ENCODE results near the gene PIK3R6.
"Not testable (repeated sequence)": the region's sequence is repeated elsewhere in the genome, so short reads cannot be mapped to it uniquely, and the experiment has no call there.

PIK3R6 gene

DNA sequence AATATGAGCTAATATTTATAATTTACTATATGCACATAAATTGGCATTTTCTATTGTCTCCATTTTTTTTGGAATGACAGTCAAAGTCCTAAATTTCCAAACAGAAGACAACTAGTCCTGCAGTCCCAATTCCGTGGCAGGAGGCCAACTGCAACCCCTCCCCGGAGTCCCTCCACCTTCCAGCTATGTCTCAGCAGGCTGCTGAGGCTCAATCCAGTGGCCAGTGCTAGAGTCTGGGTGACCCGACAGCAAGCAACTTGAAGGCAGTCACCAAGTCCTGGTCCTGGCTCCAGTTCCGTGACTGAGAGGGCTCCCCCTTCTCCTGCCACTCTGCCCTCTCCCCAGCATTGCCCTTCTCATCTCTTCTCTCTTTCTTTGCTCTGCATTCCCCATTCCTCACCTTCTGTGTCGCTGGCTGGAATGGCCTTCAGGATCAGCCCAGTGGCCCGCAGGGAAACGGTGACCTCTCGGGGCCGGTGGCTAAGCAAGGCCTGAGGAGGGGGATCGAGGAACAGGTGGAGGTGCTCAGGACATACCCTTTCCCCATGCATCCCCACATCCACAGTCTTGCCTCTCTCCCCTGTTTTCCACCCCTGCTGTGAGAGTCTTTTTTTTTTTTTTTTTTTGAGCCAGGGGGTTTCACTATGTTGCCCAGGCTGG, 45.9 kb downstream of the PIK3R6 start:
- DNase-seq: no peak

DNA sequence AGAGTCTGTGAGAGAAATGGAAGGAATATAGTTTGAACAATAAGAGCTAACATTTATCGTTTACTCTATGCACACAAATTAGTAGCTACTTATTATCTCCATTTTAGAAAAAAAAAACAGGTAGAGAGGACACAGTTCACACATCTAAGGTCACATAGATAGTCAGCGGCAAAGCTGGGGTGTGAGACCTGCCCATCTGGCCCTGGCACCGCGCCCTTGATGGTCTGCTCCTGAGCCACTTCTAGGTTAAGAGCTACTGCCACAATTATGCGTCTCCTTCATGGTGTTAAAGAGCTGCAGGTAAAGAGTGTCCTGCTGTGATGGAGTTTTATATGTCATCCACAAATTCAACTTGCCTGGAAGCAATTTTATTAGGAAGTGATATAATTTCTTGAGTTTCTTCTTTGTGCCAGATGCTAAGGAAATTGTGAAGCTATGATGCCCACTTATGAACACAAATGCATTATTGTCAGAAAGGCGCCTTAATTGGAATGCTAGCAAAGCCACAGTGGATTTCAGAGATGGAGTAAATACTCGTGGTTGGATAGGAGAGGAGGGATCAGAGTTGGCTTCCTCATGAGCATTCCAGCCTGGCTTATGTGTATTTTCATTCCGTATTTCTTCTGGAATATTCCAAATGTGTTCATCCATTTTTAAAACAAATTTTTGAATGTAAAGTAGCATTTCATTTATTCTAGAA, 47.0 kb downstream of the PIK3R6 start:
- DNase-seq: no peak

DNA sequence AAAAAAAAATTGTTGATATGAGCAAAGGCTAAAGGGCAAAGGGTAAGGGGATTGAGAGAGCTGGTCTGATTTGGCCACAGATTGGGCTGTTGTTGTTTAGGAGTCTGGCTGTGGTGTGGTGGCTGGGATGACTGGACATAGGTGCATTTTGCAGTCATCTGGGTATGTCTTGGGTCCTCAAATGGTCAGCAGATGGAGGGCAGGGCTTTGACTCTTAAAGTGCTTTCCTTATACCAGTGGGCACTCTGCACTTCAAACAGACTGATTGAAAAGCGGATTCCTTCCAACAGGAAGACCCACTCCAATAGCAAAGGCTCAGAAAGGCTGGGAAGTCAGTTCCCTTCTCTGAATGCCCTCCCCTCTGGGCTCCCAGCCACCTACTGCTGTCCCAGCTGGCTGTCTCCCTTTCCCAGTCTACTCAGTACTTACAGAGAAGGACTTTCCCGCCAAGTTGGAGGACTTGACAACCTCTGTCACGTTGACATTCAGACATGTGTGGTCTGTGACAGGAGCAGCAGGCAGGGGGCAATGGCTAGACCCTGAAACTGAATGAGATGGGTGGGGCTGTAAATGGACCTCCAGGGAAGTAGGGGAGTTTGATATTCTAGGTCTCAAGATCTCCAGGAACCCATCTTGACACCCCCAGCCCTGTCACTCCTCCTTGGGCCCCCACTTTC, 48.7 kb downstream of the PIK3R6 start:
- DNase-seq: no peak

DNA sequence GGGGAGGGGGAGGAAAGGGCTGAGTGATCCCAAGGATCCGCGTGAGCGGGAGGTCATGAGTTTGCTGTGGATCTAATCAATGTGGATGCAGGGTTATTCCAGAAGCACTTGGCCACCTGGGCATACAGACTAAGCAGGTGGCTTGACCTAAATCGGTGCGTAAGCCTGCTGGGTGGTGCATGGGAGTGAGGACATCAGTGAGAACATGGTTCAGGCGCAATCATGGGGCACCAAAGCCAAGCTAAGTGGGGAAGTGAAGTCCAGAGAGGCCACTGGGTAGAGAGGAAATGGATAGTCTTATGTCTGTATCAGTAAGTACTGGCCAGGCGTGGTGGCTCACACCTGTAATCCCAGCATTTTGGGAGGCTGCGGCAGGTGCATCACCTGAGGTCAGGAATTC, 49.4 kb downstream of the PIK3R6 start:
- no peak for DNase-seq

DNA sequence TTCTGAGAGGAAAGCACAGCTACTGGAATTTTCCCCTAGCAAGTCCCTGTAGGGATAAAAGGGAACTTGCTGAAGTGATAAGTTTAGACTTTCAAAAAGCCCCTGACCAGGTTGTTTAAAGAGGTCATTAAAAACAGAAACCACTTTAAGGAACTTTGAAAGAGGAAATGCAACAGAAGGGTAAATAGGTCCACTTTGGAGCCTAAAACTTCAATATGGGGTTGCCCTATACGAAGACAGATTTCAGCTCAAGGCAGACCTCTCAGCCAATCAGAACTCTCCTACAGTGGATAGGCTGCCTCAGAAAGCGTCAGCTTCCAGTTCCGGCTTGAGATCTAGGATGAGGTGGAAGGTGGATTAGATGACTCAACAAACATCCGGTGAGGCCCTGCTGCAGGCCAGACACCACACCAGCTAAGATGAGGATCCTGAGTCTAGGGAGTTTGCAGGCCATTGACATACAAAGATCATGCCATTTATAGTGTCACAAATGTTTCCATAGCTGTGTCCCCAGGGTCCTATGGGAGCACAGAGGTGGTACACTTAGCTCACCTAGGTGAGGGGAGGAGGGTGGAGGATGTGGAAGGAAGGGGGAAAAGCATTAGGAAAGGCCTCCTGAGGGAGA, 60.4 kb downstream of the PIK3R6 start:
- DNase-seq: peak; percentile 74 to 88

DNA sequence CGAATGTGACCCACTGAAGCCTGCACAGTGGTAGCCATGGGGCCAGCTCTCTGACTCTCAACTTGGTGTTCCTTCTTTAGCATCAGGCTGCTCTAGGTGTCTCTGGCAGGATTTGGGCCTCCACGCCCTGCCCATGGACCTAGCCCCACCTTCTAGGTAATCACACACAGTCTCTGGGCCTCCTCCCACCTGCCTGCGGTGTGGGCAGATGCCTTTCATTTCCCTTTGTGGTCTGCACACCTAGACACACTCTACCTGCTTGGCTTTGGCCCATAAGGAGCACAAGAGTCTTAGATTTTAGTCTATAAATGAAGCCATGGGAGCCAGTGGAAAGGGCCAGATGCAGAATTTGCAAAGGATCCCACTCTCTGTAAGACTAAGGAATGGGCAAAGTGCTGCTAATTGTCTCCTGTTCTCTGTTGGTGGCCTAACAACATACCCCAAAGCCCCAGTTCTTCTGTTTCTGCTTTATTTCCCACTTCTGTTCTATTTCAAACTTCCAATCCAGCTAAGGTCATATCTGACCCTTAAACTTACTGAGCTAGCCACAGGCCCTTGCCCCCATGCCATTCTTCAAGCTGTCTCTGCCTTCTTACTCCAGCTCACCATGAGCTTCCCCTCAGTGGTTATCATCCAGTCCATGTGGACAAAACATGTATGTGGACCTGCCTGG, 61.1 kb downstream of the PIK3R6 start:
- no peak for DNase-seq

DNA sequence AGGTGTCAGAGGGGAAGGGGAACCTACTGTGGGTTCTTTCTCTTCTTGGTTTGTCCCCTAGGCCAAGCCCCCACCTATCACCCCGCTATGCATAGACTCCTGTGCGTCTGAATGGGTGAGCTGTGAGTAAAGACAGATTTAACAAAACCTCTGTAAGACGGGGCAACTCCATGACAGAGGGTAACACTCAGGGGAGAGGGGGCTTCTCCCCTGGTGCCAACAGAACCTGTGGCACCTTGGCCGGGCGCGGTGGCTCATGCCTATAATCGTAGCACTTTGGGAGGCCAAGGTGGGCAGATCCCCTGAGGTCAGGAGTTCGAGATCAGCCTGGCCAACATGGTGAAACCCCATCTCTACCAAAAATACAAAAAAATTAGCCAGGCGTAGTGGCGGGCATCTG, 62.1 kb downstream of the PIK3R6 start:
- not testable (repeated sequence) for DNase-seq

DNA sequence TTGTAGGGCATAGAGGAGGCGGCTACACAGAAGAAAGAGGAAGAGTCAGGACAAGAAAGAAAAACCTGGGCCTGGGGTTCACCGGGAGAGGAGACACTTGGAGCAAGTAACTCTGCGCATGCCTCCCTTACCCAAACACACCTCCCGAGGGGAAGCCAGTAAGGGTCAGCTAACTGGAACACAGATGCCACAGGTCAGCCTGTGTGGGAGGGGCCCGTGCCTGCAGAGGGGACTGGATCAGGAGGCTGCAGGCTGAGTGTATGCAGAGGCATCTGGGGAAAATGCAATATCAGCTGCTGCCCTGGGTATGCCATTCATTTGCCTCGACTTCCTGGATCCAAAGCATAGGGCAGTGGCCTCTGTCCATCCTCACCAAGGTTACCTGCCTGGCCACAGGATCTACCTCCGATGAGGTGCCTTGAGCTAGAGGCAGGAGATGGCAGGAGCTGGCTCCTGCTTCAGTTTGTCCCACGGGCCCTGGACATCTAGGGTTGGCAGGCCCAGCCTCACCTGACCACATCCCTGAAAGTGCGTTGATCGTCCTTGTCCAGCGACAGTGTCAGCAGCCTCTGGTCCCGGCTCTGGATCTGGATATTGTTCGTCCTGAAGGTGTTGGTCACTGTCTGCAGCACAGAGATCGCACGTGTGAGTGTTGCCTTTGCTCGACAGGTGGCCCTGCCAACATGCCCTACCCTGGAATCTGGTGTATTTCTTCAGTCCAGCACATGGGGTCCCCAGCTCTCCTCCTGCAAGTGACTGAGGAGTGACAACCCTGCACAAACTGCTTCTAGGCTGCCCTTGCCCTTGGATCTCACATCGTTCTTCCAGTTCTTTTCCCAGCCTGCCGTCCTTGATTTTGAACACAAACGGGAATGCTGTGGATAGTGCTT, 63.7 kb downstream of the PIK3R6 start:
- no peak for DNase-seq

DNA sequence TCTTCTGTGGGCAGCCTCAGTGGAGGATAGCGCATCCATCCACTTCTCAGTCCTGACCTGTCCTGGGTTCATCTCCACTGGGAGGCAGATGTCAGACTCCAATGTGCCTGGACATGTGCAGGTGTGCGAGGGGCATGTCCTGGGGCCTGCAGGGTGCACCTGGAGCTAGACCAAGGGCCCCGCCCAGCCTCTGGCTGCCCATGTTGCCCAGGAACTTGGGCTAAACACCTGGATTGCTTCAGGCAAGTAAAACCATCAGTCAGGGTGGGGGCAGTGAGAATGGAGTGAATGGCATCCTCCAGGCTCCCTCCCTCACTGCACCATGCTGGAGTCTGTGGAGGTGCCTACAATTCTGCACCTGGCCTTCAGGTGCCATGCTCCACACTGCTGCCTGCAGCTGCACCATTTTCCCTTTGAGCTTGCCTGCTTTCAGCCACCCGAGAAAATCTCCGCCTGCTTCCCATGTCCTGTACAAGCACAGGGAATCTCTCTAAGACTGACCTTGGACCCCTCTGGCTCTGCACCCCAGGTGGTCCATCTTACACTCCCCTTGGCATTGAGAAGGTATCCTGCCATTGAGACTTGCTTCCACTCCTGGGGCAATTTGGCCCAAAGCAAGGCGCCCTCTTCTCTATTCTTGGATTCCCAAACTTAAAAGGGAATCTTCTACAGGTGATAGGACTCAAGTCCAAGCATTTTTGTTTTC, 66.2 kb downstream of the PIK3R6 start:
- DNase-seq: no peak

DNA sequence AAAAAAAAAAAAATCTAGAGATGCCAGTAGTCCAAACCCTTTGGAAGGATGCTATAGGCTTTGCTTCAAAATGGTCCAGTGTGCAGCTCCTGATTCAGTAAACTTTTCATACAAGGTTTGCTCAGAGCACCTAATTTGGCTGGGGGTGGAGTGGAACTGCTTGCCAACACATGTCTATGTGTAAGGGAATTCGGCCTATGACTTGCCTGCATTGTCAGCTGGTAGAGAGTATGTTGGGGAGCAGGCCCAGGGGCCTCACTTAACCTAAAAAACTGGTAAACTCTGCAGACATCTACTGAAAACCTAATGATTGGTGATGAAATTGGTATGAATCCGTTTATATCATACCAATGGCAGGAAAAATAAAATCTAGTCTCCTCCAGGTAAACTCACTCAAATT, 66.8 kb downstream of the PIK3R6 start:
- no peak for DNase-seq

DNA sequence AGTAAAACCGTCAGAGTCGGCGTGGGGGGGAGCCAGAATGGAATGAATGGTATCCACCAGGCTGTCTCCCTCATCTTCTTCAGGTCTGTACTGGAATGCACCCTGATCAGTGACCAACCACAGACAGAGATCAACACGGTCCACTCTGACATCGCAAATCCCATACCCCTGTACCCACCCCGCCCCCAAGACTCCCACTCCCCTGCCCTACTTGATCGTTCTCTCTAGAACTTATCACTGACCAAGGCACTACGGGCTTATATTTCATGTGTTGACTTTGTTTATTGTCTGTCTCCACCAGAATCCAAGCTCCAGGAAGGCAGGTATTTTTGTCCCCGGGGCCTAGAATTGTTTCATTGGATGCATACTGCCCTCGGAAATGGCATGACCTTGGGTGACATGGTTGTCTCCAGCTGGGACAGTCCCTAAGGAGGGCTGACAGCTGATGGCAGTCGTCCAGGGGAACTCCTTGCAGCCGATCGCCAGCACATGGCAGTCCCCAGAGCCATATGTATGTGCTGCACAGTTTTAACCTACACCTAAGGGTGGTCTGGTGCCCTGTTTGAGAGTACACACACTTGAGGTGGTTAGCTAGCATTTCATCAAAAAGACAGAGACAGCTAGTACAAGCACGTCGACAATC, 67.8 kb downstream of the PIK3R6 start:
- no peak for DNase-seq

DNA sequence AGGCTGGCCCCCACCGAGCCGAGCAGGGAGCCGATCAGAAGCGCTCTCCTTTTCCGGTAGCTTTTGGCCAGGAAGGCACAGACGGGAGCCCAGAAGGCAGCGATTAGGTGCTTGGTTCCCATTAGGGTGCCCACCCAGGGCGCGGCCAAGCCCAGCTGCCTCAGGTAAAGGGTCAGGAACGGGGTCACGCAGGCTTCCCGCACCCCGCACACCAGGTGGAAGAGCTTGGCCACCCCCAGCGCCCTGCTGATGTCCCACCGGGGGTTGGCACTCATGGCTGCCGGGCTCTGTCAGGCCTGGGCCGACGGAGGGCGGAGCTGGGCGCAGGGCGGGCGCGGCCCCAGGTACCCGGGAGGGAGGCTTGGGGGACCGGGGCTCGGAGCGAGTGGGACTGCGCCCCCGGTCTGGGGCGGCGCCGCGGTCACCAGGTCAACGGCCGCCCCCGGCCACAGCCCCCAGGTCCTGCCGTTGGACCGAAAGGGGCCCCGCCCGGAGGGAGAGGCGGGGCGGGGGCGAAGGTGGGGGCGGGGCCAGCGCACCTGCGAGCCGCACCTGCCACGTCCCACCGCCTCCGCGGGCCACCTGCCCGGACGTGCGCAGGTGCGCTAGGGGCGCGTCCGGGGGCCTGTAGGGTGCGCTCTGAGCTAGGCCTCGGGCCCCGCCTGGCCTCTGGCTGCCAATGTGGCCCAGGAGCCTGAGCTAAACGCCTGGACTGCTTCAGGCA, 68.5 kb downstream of the PIK3R6 start, which contains the start of gene MFSD6L:
Gene MFSD6L, minus strand, starts transcription at position 520 of the 724 bp plus-strand sequence. Its CDS starts 245 bp downstream, at position 275.
- no peak for DNase-seq

DNA sequence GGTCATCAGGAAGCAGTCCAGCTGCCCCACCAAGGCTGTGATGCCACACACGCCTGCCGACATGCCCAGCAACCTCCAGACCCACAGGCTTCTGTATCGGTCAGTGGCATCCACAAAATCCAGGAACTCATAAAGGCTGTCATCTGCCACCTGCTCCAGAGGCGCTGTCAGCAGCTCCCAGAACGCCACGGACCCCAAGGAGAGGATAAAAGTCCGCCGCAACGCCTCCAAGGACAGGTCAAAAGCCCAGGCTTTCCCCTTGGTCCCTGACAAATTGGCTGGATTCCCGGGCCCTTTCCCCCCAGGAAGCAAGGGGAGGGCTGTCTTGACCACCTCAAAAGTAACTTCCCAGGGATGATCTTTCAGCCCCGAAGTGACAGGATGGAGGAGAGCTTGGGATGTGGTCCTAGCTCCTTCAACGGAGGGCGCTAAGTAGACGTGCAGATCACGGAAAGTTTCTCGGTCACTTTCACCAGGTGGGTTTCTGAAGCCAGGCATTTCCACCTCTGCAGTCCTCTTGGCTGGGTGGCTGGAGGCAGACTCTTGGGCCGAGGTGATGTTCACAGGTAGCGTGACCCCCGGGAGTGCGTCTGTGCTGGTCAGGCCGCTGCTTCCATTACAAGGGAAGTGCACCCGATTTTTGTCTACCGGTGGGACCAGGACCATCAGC, 69.2 kb downstream of the PIK3R6 start:
- no peak for DNase-seq

DNA sequence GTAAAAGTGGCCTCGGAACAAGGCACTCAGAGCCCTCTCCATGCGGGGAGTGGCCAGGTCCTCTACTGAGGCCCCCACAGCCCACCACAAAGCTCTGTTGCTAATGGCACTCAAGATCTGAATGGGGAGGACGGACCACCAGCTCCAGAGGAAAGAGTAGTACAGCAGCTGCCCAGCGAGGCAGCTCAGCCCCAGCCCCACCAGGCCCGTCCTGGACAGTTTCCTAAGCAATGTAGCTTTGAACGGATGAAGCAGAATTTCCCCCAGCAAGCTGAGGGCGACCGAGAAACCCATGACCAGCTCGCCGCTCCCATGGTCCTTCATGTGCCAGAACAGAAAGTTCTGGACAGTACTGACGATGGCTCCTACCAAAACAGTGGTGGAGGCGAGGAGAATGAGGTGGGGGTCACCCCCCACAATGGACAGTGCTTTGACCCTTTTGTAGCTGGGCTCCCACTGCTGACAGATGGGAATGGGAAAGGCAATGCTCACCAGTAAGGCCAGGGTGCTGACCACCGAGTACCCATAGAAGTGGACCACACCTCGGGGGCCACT, 69.8 kb downstream of the PIK3R6 start:
- no peak for DNase-seq

DNA sequence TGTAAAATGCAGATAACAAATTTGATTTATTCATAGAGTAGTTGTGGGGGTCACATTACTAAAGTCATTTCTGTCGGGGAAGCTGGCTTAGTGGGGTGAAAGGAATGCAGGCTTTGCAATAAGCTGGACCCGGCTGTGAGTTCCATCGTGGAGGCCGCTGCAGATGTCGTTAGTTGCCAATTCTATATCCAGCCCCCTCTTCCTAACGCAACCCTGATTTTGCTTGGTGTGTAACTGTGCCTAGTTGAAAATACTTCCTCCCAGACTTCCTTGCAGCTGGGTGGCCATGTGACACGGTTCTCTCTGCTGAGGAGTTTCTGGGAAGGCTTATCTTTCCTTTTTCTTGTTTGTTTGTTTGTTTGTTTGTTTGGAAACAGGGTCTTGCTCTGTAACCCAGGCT, 72.8 kb downstream of the PIK3R6 start:
- DNase-seq: peak in 1 of 2 donors; percentile 11

DNA sequence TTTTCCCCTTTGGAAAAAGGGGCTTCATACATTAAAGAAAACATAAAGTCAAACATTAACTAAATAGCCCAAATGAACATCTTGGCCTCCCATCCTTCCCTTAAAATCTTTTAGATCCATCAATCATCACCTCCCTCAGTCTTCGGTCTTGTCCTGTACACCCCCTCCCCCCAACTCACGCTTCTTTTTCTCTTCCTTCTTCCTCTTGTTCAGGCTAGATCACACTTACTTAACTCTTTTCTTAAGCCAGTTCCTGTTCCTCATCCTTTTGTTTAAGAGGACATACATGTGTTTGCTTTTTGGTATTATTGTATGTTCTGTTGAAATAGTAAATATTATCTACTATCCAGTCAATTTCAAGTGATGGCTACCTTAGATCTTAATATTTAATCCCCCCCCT, 73.8 kb downstream of the PIK3R6 start:
- peak in 1 of 2 donors; percentile 34 for DNase-seq

DNA sequence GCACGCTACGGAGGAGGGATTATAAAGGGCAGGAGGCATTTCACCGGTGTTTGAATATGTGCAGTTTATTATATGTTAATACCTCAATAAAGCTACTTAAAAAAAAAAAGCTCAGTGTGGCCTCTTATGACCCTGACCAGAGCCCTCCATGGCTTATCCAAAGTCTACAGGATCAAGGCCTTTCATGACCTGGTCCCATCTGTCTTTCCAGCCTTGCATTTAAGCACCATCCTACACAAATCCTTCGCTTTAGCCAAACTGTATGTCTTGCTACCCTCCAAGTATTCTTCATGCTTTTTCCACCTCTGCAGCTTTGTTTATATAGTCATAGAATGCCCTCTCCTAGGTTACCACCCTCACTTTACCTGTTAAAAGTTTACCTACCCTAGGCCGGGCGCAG, 74.8 kb downstream of the PIK3R6 start:
- DNase-seq: no peak

DNA sequence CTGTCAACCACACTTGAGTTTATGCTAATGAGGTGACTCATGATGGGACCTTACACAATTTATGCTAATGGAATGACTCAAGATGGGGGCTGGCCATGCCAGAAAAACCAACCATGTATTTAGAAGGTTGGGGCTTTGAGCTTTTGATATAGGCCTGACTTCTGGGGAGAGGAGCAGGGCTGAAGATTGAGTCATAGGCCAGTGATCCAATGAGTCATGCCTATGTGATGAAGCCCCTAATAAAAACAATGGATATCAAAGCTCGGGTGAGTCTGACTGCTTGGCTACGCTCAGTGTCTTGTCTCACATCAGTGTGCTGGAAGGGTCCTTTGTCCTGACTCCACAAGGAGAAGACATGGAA, 75.6 kb downstream of the PIK3R6 start:
- peak; percentile 45 to 66 for DNase-seq

DNA sequence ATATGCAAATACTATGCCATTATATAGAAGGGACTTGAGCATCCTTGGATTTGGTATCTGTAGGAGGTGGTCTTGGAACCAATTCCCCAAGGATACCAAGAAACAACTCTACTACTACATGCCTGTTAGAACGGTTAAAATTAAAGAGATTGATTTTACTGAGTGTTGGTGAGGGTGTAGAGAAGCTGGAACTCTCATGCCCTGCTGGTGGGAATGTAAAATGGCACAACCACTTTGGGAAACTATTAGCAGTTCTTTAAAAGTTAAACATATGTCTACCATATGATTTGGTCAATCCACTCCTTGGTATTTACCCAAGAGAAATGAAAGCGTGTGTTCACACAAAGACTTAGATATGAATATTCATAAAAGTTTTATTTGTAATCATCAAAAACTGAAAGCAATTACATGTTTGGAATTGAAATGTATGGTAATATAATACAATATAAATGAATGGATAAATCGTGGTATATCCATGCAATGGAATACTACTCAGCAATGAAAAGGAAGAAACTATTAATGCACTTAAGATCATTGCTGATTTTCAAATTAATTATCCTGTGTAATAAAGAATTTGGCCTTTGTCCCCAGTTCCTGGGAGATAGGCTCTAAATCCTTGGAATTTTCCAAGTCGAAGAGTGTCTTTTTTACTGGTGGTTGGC, 76.1 kb downstream of the PIK3R6 start:
- no peak for DNase-seq
